GM04503 (cell line): ENCODE measurements around the gene ENG.

Experiments
- DNase-seq: peaks from one replicate; pipeline ENCODE4 v3.0.0-alpha.2; 2012; ENCODE audit warnings: low read depth

ENG gene

DNA sequence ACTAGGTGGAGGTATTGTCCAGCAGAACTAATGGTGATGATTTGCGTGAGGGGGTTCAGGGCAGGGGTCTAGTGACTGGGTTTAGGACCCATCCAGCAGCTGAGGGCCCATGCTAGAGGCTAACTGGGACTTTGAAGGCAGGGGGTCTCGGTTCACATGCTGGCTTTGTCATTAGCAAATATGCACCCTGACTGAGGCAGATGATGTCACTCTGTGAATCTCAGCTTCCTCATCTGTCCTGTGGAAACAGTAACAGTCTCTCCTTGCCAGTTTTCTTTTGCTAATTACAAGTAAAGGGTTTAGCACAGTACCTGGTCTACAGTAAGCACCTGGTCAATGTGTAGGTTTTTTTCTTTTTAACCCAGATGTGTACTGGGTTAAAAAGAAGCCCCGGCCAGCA lies 81.2 kb downstream of the ENG start:
- DNase-seq = no peak

DNA sequence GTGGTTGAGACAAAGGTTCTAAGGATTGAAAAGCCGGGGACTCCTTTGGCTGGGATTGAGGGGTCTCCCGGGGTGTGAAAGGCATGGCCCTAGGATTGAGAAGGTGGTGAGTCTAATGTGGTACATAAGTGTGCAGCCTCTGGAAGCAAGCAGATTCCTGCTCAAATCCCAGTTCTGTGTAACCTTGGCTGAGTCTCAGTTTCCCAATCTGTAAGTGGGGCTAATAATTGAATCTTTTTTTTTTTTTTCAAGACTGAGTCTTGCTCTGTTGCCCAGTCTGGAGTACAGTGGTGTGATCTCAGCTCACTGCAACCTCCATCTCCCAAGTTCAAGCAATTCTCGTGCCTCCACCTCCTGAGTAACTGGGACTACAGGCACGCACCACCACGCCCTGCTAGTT lies 81.9 kb downstream of the ENG start:
- no peak for DNase-seq

- no peak for DNase-seq
Measured at GRCh38 chr9:127771570-127772189, 82.8 kb downstream of the ENG start.

- peak; percentile 68 for DNase-seq
Measured at GRCh38 chr9:127770905-127771569, 83.4 kb downstream of the ENG start.

- no peak for DNase-seq
Measured at GRCh38 chr9:127770583-127770904, 83.9 kb downstream of the ENG start.

DNA sequence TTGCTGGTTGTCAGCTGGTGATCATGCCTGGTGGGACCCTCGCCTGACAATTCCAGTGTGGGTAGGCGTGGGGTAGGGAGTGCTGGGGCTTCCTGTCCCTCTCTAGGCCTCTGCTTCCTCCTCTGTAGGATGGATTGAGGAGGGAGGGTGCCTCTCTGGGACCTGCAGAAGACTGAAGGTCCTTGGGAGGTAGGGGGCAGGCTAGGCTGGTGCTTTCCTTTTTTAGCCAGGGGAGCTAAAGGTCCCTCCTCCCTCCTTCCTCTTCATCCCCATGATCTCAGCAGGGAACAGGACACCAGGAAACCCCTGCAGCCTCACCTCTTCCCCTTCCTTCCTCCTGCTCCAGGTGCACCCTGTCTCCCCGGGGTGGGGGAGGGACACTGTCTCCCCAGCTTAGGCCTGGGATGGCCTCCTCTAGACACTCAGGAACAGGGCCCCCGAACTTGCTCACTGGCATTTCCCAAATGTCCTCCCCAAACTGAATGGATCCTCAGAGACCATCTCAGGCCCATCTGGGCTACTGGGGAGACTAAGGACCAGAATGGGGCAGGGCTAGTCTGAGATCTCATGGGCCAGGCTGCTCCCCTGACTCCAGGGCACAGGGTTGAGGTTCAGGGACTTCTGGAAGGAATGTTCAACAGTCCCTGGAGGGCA lies 84.4 kb downstream of the ENG start:
- no peak for DNase-seq

DNA sequence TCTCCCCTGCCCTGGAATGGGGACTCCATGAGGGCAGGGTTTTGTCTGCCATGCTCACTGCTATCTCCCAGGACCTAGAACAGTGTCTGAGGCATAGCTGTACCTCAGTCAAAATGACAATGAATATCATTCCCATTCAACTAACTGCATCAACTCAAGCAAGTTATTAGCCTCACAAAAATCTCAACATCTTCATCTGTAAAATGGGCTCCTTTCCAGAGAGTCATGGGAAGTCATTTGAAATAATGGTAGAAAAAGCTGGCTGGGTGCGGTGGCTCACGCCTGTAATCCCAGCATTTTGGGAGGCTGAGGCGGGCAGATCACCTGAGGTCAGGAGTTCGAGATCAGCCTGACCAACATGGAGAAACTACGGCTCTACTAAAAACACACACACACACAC lies 85.4 kb downstream of the ENG start:
- no peak for DNase-seq

GRCh38 chr9:127768698-127769097 lies 85.8 kb downstream of the ENG start:
- no peak for DNase-seq

DNA sequence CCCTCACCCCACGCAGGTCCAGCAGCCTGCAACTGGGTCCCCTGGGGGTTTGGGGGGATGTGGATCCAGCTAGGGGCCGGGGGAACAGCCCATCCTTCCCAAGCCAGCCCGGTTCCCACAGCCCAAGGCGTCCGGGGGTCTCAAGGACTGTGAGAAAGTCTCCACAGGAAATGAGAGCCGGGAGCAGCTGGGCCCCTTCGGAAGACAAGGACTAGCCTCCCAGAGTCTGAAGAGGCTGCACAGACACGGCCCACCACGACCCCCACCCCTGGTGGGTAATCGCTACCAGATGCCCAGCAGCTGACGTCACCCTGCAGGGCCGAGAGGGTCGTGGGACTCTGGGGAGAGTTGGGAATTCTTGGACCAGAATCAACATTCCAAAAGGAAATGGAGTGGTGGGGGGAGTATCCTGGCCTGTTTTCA lies 86.5 kb downstream of the ENG start:
- no peak for DNase-seq

- no peak for DNase-seq
Measured at GRCh38 chr9:127767410-127767809, 87.0 kb downstream of the ENG start.

DNA sequence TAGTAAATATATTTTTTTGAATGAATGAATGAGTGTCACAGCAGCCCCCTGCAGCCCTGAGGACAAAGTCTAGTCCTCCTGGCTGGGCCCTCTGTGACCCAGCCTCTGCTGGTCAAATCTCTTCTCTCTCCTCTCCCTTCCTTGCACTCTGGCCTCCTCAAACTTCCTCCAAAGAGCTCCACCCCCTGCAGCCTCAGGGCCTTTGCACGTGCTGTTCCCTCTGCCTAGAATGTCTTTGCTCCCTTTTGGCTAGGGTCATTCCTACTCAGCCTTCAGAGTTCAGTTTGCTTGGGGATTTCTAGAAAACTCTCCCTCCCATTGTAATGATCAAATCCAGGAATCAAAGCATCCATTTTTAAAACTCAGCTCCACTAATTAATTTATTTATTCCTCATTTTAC lies 89.0 kb downstream of the ENG start:
- no peak for DNase-seq
